Panc1 (cell line): ENCODE data around the gene CAV1. TPM values are rescaled to one million over a fixed set of nuclear protein-coding genes. Genes with fewer than 3 reads are reported as not detected.

Experiments
- ATAC-seq: fragments of 200-7000 bp; cut with Tn5 transposase; 2 replicates; pipeline ENCODE4 v1.9.1; 2020; ENCODE audit warnings: mild to moderate bottlenecking, moderate library complexity
- BruUV-seq: library from RNA; stranded (reverse); fragments of 400-500 nt; replicated peaks from 2 replicates; lab custom pipeline; 2021; lab: Mats Ljungman, UMichigan
- CTCF ChIA-PET: fragments of 300-600 bp; sonication (Branson Sonifier 250); formaldehyde crosslinking; loops from one replicate; lab custom pipeline; 2022; ENCODE audit warnings: antibody characterized with exemption; lab: Charles Lee
- POLR2A ChIA-PET: fragments of 300-600 bp; sonication (Branson Sonifier 250); formaldehyde crosslinking; loops from one replicate; lab custom pipeline; 2022; ENCODE audit warnings: antibody characterized with exemption; lab: Charles Lee
- DNase-seq: peaks from one replicate; pipeline ENCODE4 v3.0.0-alpha.2; 2010; ENCODE audit warnings: low read depth, low spot score
- H3K27ac ChIP-seq: 2 replicates; pipeline ENCODE4 v1.5.1; 2011; ENCODE audit warnings: mild to moderate bottlenecking, low read length, inconsistent platforms
- H3K27me3 ChIP-seq: fragments of 200-500 bp; sonication (Bioruptor generic); 2 replicates; pipeline ENCODE4 v1.6.0; 2014; ENCODE audit warnings: low read length, inconsistent platforms; ENCODE audit not compliant: control insufficient read depth, insufficient read depth
- H3K36me3 ChIP-seq: fragments of 200-500 bp; sonication (Bioruptor generic); 2 replicates; pipeline ENCODE4 v1.5.1; 2014; ENCODE audit warnings: inconsistent platforms, mild to moderate bottlenecking, low read length, moderate library complexity; ENCODE audit not compliant: control insufficient read depth, insufficient read depth
- H3K4me1 ChIP-seq: 2 replicates; pipeline ENCODE4 v1.5.1; 2011; ENCODE audit warnings: inconsistent platforms, mild to moderate bottlenecking, low read length, moderate library complexity; ENCODE audit not compliant: control insufficient read depth, insufficient read depth
- H3K4me3 ChIP-seq, 2 experiments: 2 replicates each; pipeline ENCODE4 v1.5.1; 2011 to 2012; ENCODE audit warnings: low read depth in 2 of 2, low read length in 2 of 2, mild to moderate bottlenecking in 2 of 2, inconsistent platforms in 1 of 2, moderate library complexity in 1 of 2
- H3K9me3 ChIP-seq: fragments of 200-500 bp; sonication (Bioruptor generic); 2 replicates; pipeline ENCODE4 v1.5.1; 2014; ENCODE audit warnings: low read depth, mild to moderate bottlenecking, inconsistent platforms, low read length, moderate library complexity; ENCODE audit not compliant: control insufficient read depth, insufficient read depth
- CTCF ChIP-seq: fragments of 450-650 bp; IDR thresholded peaks from 2 replicates; pipeline ENCODE4 v1.5.1; 2017; ENCODE audit warnings: mild to moderate bottlenecking
- POLR2AphosphoS5 ChIP-seq: IDR thresholded peaks from 2 replicates; pipeline ENCODE4 v1.6.1; 2012; ENCODE audit warnings: mild to moderate bottlenecking, low read depth, low read length, moderate library complexity
- REST ChIP-seq, 2 experiments: IDR thresholded peaks; 2 replicates each; pipeline ENCODE4 v1.6.1; 2011 to 2012; ENCODE audit warnings: low read depth in 2 of 2, control low read depth in 1 of 2, low read length in 1 of 2, mild to moderate bottlenecking in 1 of 2, moderate library complexity in 1 of 2; ENCODE audit not compliant: insufficient read depth in 1 of 2
- SIN3A ChIP-seq: IDR thresholded peaks from 2 replicates; pipeline ENCODE4 v1.6.1; 2012; ENCODE audit warnings: low read depth, mild to moderate bottlenecking, low read length, moderate library complexity, borderline replicate concordance; ENCODE audit not compliant: insufficient read depth
- TCF7L2 ChIP-seq: IDR thresholded peaks from 2 replicates; pipeline ENCODE4 v1.6.1; 2011; ENCODE audit warnings: mild to moderate bottlenecking, low read depth, low read length, inconsistent platforms
- in situ Hi-C: cut with HindIII; loops from 2 replicates; pipeline ENCODE4 v1.10.0; 2016; ENCODE audit warnings: low sequenced_read_pairs, low pct_unique_long_range_greater_than_20kb
- intact Hi-C: fragments of 100-400 bp; cut with micrococcal nuclease; formaldehyde crosslinking; loops from one replicate; pipeline ENCODE4 v1.10.0; 2022; ENCODE audit not compliant: unreplicated experiment
- total RNA-seq: library from RNA; stranded (reverse); gene quantifications from one replicate; pipeline ENCODE4 v1.2.1, GENCODE V29; 2021; ENCODE audit not compliant: unreplicated experiment

The CAV1 gene
- total RNA-seq, 1 experiment from 2014 or later: 496 TPM

GRCh38 chr7:116521046-116521664 is 3.7 kb upstream of the CAV1 start:
- Histone ChIP-seq H3K36me3 (no peaks in the 10 kb centered on the region), H3K27ac (peak overlapping the region; percentile 92), H3K4me1 (peaks cover 53% of the 10 kb centered on the region), H3K4me3 (no peak overlapping the region), H3K9me3 (no peaks in the 10 kb centered on the region), H3K27me3 (no peaks in the 10 kb centered on the region)
- no peak for TF ChIP-seq CTCF
- TF ChIP-seq TCF7L2: no peak
- peak; percentile 42; the same call in 1 of the 2 replicates for TF ChIP-seq POLR2AphosphoS5
- TF ChIP-seq SIN3A: no peak
- no peak for TF ChIP-seq REST (IDR thresholded peaks at IDR 0.05; ENCODE audit: insufficient read depth in 1 of 2, low read depth in 2 of 2, low read length in 1 of 2)
- intact Hi-C loops: loop anchor here (5.0 to 10.0 kb wide), 2 partner anchors 96 to 164 kb away; no protein-coding TSS in a partner anchor
- POLR2A ChIA-PET: interaction anchor here (0.7 kb wide), 1 partner anchor 19 kb away, joined by 4 read pairs; no protein-coding TSS in a partner anchor
- CTCF ChIA-PET: no interaction called here
- in situ Hi-C loops: no loop called here
- no peak; the same call in 1 of the 2 replicates for ATAC-seq
- no TSS peak for BruUV-seq
- no peak for DNase-seq

- in situ Hi-C loops: no loop called here
- 0 out of 4 replicates have a peak overlapping the region, but pooled peaks of 1 of the 2 experiments have one; percentile 6 for H3K4me3 ChIP-seq
- ChIA-PET CTCF (no interaction called here), POLR2A (interaction anchor here (0.7 to 1.4 kb wide), 2 partner anchors 10 to 79 kb away, joined by 3 to 9 read pairs; no protein-coding TSS in a partner anchor)
- H3K36me3 ChIP-seq: peaks cover 7% of the 10 kb centered on the region
- intact Hi-C loops: loop anchor here (5.0 to 10.0 kb wide), 2 partner anchors 97 to 165 kb away; no protein-coding TSS in a partner anchor
- H3K4me1 ChIP-seq: peaks cover 49% of the 10 kb centered on the region
- ATAC-seq (peak; percentile 27), DNase-seq (peak; percentile 91)
- no peaks in the 10 kb centered on the region for H3K9me3 ChIP-seq
- peak overlapping the region; percentile 92 for H3K27ac ChIP-seq
- peak in 1 of 2 experiments; percentile 28; a peak in 1 of 4 replicates for TF ChIP-seq REST (IDR thresholded peaks at IDR 0.05; ENCODE audit: insufficient read depth in 1 of 2, low read depth in 2 of 2, low read length in 1 of 2)
- TF ChIP-seq CTCF: no peak
- TF ChIP-seq POLR2AphosphoS5: peak; percentile 65
- BruUV-seq: no TSS peak
- no peaks in the 10 kb centered on the region for H3K27me3 ChIP-seq
Measured at GRCh38 chr7:116522247-116522646, 2.6 kb upstream of the CAV1 start.
